Upper lobe of left lung (tissue), 6 donors: Measurements from ENCODE around the gene MACROD2. TPM values are rescaled to one million over a fixed set of nuclear protein-coding genes. Genes with fewer than 3 reads are reported as not detected.
A peak's percentile ranks its signal among the peaks of the same experiment; 100 is the strongest.
"Not testable (repeated sequence)": the region's sequence is repeated elsewhere in the genome, so short reads cannot be mapped to it uniquely, and the experiment has no call there.

Experiments used
- ATAC-seq, 2 donors: fragments of 200-7000 bp; cut with Tn5 transposase; one replicate each; pipeline ENCODE4 v1.9.1; 2022; ENCODE audit warnings: mild to moderate bottlenecking in 2 of 2, moderate library complexity in 2 of 2; ENCODE audit not compliant: low FRiP score in 2 of 2
- DNase-seq, 2 donors: peaks; one replicate each; pipeline ENCODE4 v3.0.0-alpha.2; 2019 to 2020
- H3K27ac ChIP-seq, 4 donors: fragments of 200-600 bp; sonication (generic); one replicate each; pipeline ENCODE4 v1.5.1; 2016 to 2019
- H3K27me3 ChIP-seq, 4 donors: fragments of 200-600 bp; sonication (generic); one replicate each; pipeline ENCODE4 v1.5.1; 2017 to 2019
- H3K36me3 ChIP-seq, 4 donors: fragments of 200-600 bp; sonication (generic); one replicate each; pipeline ENCODE4 v1.5.1; 2016 to 2019
- H3K4me1 ChIP-seq, 4 donors: fragments of 200-600 bp; sonication (generic); one replicate each; pipeline ENCODE4 v1.5.1; 2018 to 2019
- H3K4me3 ChIP-seq, 4 donors: fragments of 200-600 bp; sonication (generic); one replicate each; pipeline ENCODE4 v1.5.1; 2017 to 2019; ENCODE audit warnings: mild to moderate bottlenecking in 2 of 4, moderate library complexity in 1 of 4
- H3K9me3 ChIP-seq, 4 donors: fragments of 200-600 bp; sonication (generic); one replicate each; pipeline ENCODE4 v1.5.1; 2018 to 2019
- EP300 ChIP-seq, 4 donors: sonication (generic); formaldehyde crosslinking; IDR thresholded peaks; one replicate each; pipeline ENCODE4 v1.5.1; 2017; ENCODE audit warnings: antibody characterized with exemption in 4 of 4, control low read depth in 2 of 4
- POLR2A ChIP-seq, 4 donors: fragments of 450-650 bp; IDR thresholded peaks; one replicate each; pipeline ENCODE4 v1.5.1; 2016 to 2017; ENCODE audit warnings: antibody characterized with exemption in 4 of 4, mild to moderate bottlenecking in 2 of 4
- POLR2AphosphoS5 ChIP-seq, 2 donors: sonication (generic); formaldehyde crosslinking; IDR thresholded peaks; one replicate each; pipeline ENCODE4 v1.5.1; 2017; ENCODE audit warnings: antibody characterized with exemption in 2 of 2
- WGBS, 2 donors: methylation state at CpG; one replicate each; pipeline ENCODE4 v1.1.5; 2017 to 2018; 5-methylcytosine and 5-hydroxymethylcytosine counted together
- total RNA-seq, 6 donors: library from RNA; depleted of rRNA in 4 of 6; stranded (reverse); fragments of >200 nt in 4 of 6; gene quantifications; one replicate each; pipeline versions ENCODE4 v1.1.0 to v1.2.1, GENCODE V29; 2016 to 2021
- TF ChIP-seq, protein P1 (sequence below), 6 experiments: fragments of 450-650 bp in 4 of 6; fragments of 200-600 bp in 2 of 6; sonication (generic) in 2 of 6; IDR thresholded peaks; one replicate each; pipeline ENCODE4 v1.5.1; 2016 to 2019; ENCODE audit warnings: antibody characterized with exemption in 6 of 6
- donor health status: DM: no; HTN: no; CAD: no; lungs with moderate emphysema.
- donor health status: DM: no; HTN: yes; CAD: no; lungs with severe emphysema.

The MACROD2 gene
- total RNA-seq, 6 donors from 2014 or later, result 20.7 to 84.3 (median 36.3) TPM

DNA sequence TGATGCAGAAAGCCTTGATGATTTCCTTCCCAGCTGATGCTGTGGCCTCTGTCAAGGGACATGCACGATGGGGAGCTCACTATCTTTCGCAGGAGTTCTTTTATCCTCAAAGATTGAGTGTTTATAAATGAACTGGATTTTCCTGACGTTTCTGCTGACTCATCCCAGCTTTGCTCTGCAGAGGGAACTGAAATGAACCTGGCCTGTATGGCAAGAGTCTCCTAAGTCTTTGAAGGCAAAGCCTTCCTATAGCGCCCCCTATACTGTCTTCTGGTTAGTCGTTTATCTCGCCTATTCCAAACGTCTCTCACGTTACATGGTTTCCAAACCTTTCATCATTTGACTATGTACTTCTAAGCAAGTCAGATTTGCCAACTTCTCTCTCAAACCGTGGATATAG lies 2012.6 kb downstream of the MACROD2 start:
- TF ChIP-seq, protein P1, sequence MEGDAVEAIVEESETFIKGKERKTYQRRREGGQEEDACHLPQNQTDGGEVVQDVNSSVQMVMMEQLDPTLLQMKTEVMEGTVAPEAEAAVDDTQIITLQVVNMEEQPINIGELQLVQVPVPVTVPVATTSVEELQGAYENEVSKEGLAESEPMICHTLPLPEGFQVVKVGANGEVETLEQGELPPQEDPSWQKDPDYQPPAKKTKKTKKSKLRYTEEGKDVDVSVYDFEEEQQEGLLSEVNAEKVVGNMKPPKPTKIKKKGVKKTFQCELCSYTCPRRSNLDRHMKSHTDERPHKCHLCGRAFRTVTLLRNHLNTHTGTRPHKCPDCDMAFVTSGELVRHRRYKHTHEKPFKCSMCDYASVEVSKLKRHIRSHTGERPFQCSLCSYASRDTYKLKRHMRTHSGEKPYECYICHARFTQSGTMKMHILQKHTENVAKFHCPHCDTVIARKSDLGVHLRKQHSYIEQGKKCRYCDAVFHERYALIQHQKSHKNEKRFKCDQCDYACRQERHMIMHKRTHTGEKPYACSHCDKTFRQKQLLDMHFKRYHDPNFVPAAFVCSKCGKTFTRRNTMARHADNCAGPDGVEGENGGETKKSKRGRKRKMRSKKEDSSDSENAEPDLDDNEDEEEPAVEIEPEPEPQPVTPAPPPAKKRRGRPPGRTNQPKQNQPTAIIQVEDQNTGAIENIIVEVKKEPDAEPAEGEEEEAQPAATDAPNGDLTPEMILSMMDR (IDR thresholded peaks at IDR 0.05), result no peak
- TF ChIP-seq EP300 (IDR thresholded peaks at IDR 0.05), result no peak
- no peak for TF ChIP-seq POLR2AphosphoS5 (IDR thresholded peaks at IDR 0.05)
- Histone ChIP-seq H3K4me1 (no peaks in the 10 kb centered on the region), H3K4me3 (no peak overlapping the region), H3K27me3 (no peaks in the 10 kb centered on the region), H3K36me3 (no peaks in the 10 kb centered on the region), H3K27ac (no peak overlapping the region), H3K9me3 (no peaks in the 10 kb centered on the region)
- WGBS, 2 donors, result 75 to 81% methylated on average over 9 of the region's 9 CpGs
- no peak for DNase-seq
- no peak for ATAC-seq

DNA sequence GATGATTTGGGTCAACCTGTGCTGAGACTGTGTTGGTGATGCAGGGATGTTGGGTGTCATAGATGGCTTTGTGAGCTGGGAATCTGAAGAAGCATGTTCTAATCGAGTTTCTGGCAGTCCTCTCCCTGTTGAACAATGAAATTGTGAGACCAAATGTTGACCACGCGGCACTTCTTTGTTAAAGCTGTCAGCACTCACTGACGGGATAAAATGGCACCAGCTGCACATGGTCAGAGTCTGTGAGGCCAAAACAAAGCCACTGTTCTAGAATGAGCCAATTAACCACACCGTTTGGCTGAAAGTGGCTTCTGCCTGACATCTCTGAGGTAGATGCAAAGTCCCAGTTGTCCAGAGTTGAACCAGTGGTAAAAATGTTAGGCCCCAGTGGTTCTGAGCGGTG lies 2015.7 kb downstream of the MACROD2 start:
- Histone ChIP-seq H3K27ac (no peak overlapping the region), H3K4me3 (no peak overlapping the region), H3K4me1 (no peaks in the 10 kb centered on the region), H3K9me3 (no peaks in the 10 kb centered on the region), H3K36me3 (no peaks in the 10 kb centered on the region), H3K27me3 (no peaks in the 10 kb centered on the region)
- TF ChIP-seq, protein P1 (IDR thresholded peaks at IDR 0.05), result no peak
- TF ChIP-seq POLR2AphosphoS5 (IDR thresholded peaks at IDR 0.05) (no peak), EP300 (IDR thresholded peaks at IDR 0.05) (no peak), POLR2A (IDR thresholded peaks at IDR 0.05) (no peak)
- DNase-seq (no peak), ATAC-seq (no peak)
- 72 to 74% methylated on average over 6 of the region's 6 CpGs for WGBS, 2 donors

DNA sequence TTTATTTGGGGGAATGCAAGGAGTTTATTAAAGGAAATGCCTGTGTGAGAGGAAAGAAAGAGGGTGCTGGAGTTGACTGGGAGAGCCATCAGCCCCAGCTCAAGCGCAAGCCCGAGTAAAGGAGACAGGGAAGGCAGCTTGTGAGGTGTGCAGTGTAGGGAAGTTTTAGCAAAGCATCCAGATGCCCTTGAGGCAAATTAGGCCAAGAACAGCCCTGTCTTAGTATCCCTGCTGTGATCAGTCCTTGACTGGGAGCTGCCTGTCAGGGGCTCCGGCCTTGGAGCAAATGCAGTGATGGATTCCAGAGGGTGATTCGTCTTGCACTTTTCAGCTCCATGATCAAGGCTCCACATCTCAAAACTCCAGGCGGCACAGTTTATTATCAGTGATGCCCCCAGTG lies 2016.2 kb downstream of the MACROD2 start:
- TF ChIP-seq POLR2AphosphoS5 (IDR thresholded peaks at IDR 0.05) (no peak), POLR2A (IDR thresholded peaks at IDR 0.05) (no peak), EP300 (IDR thresholded peaks at IDR 0.05) (no peak)
- TF ChIP-seq, protein P1 (IDR thresholded peaks at IDR 0.05), result no peak
- ATAC-seq, result peak in 1 of 2 donors; percentile 35
- H3K4me3 ChIP-seq, result no peak overlapping the region
- no peaks in the 10 kb centered on the region for H3K27me3 ChIP-seq
- DNase-seq, result no peak
- no peaks in the 10 kb centered on the region for H3K4me1 ChIP-seq
- no peaks in the 10 kb centered on the region for H3K9me3 ChIP-seq
- no peak overlapping the region for H3K27ac ChIP-seq
- H3K36me3 ChIP-seq, result no peaks in the 10 kb centered on the region
- WGBS, 2 donors, result 92 to 95% methylated on average over 3 to 5 of the region's 5 CpGs

DNA sequence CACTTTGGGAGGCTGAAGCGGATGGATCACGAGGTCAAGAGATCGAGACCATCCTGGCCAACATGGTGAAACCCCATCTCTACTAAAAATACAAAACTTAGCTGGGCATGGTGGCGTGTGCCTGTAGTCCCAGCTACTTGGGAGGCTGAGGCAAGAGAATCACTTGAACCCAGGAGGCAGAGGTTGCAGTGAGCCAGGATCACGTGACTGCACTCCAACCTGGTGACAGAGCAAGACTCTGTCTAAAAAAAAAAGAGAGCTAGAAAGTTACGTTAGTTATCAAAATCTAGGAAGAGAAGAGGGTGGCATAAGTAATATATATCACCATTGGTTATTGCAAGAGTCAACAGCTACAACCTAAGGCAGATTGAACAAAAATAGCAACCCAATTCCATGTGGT lies 2017.6 kb downstream of the MACROD2 start:
- not testable (repeated sequence) for ATAC-seq, H3K27ac ChIP-seq, DNase-seq, H3K36me3 ChIP-seq, H3K4me3 ChIP-seq, H3K9me3 ChIP-seq, H3K27me3 ChIP-seq, H3K4me1 ChIP-seq
- 82 to 95% methylated on average over 6 of the region's 6 CpGs for WGBS, 2 donors

DNA sequence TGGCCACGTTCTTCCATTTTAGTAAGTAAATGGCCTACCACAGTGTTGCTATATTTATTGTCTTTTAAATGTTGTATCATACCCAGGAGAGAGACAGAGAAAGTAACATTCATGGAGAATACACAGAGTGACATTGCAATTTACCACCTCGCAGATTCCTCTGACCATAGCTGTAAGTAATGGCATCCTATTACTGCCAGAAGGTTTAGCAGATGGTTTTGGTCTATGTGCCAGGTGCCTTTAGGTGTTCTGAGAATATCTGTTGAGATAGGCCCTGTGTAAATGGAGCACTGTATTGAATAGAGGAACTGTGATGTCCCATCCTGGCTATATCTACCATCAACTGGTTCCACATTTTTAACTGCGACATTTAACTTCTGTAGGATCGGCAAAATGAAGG lies 2018.3 kb downstream of the MACROD2 start:
- H3K27ac ChIP-seq, result no peak overlapping the region
- TF ChIP-seq, protein P1 (IDR thresholded peaks at IDR 0.05), result no peak
- TF ChIP-seq EP300 (IDR thresholded peaks at IDR 0.05) (no peak), POLR2A (IDR thresholded peaks at IDR 0.05) (no peak), POLR2AphosphoS5 (IDR thresholded peaks at IDR 0.05) (no peak)
- H3K27me3 ChIP-seq, result no peaks in the 10 kb centered on the region
- no peaks in the 10 kb centered on the region for H3K36me3 ChIP-seq
- no peaks in the 10 kb centered on the region for H3K9me3 ChIP-seq
- 91 to 94% methylated on average over 4 of the region's 4 CpGs for WGBS, 2 donors
- no peak overlapping the region for H3K4me3 ChIP-seq
- ATAC-seq (no peak), DNase-seq (no peak)
- no peaks in the 10 kb centered on the region for H3K4me1 ChIP-seq
